GM19238 (cell line): ENCODE results near the gene CHAT.

ENCODE experiments used
- DNase-seq: peaks from one replicate; pipeline ENCODE4 v3.0.0; 2011; ENCODE audit warnings: low spot score; ENCODE audit not compliant: insufficient read length

Gene CHAT

GRCh38 chr10:49686651-49687050 is 72.8 kb downstream of the CHAT start:
- DNase-seq: no peak

GRCh38 chr10:49688261-49688846 is 74.5 kb downstream of the CHAT start:
- DNase-seq: no peak

GRCh38 chr10:49688920-49689319 is 75.1 kb downstream of the CHAT start:
- DNase-seq: no peak

- DNase-seq: no peak
Observed at GRCh38 chr10:49689882-49690510, 76.2 kb downstream of the CHAT start.

GRCh38 chr10:49690698-49691356 is 77.0 kb downstream of the CHAT start:
- DNase-seq: no peak

- no peak for DNase-seq
Observed at GRCh38 chr10:49691588-49691987, 77.8 kb downstream of the CHAT start.

GRCh38 chr10:49694466-49694865 is 80.6 kb downstream of the CHAT start:
- DNase-seq: no peak

- no peak for DNase-seq
Observed at GRCh38 chr10:49696311-49696710, 82.5 kb downstream of the CHAT start.

- DNase-seq: no peak
Observed at GRCh38 chr10:49698679-49699078, 84.8 kb downstream of the CHAT start.

GRCh38 chr10:49700211-49700610 is 86.4 kb downstream of the CHAT start:
- DNase-seq: no peak

- no peak for DNase-seq
Observed at GRCh38 chr10:49700997-49701396, 87.2 kb downstream of the CHAT start.

GRCh38 chr10:49707585-49707984 is 93.7 kb downstream of the CHAT start:
- DNase-seq: no peak

GRCh38 chr10:49709934-49710333 is 96.1 kb downstream of the CHAT start:
- DNase-seq: no peak

GRCh38 chr10:49710966-49711365 is 97.1 kb downstream of the CHAT start:
- DNase-seq: no peak

GRCh38 chr10:49711481-49711880 is 97.6 kb downstream of the CHAT start:
- no peak for DNase-seq

GRCh38 chr10:49713266-49713665 is 99.4 kb downstream of the CHAT start:
- DNase-seq: no peak
